ENCODE data around the gene COX7B2. TPM values are rescaled to one million over a fixed set of nuclear protein-coding genes. Genes with fewer than 3 reads are reported as not detected.

Gene COX7B2
- total and polyA plus RNA-seq, 4 donors = not detected

DNA sequence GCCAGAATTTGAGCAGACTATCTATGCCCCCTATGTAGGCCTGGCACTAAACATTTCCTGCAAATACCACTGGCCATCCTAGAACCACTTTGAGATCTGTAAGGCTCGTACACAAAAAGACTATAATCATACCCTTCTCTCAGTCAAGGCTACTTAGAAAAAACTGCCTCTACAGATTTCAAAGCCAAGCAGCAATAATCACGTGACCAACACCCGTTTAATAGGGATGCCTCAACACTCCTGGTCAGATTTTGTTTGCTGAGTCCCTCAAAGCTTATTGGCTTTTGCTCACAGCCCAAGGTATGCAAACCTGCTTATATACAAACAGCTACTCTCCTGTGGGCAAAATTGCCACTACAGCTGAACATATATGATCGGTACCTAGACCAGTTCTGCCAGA is 897 bp downstream of the COX7B2 start:
- no peak for DNase-seq (ENCODE audit: low spot score)
- no peaks in the 10 kb centered on the region for H3K4me1 ChIP-seq (ENCODE audit: control insufficient read depth in 4 of 4, insufficient read depth in 4 of 4, low read length in 3 of 4)
- H3K9ac ChIP-seq (ENCODE audit: low read depth in 1 of 2, low read length in 2 of 2) = no peak overlapping the region
- H3K4me3 ChIP-seq (ENCODE audit: low read depth in 1 of 3, low read length in 3 of 3) = no peak overlapping the region
- H3K36me3 ChIP-seq (ENCODE audit: control insufficient read depth in 4 of 4, insufficient read depth in 3 of 4, low read depth in 1 of 4, low read length in 3 of 4) = no peaks in the 10 kb centered on the region
- 80% methylated on average over 4 of the region's 4 CpGs for WGBS
- H3K27ac ChIP-seq (ENCODE audit: low read depth in 1 of 2, low read length in 2 of 2) = no peak overlapping the region
- no peaks in the 10 kb centered on the region for H3K9me3 ChIP-seq (ENCODE audit: control insufficient read depth in 4 of 4, low read length in 3 of 4)
- no peak for TF ChIP-seq JUND (IDR thresholded peaks at IDR 0.05)
- no peak for TF ChIP-seq TAF1 (conservative IDR thresholded peaks at IDR 0.05)
- TF ChIP-seq FOXA2 (IDR thresholded peaks at IDR 0.05) = no peak
- no peak for TF ChIP-seq FOXA1 (IDR thresholded peaks at IDR 0.05)
- H3K27me3 ChIP-seq (ENCODE audit: control insufficient read depth in 4 of 4, insufficient read depth in 4 of 4, low read length in 3 of 4) = no peaks in the 10 kb centered on the region

DNA sequence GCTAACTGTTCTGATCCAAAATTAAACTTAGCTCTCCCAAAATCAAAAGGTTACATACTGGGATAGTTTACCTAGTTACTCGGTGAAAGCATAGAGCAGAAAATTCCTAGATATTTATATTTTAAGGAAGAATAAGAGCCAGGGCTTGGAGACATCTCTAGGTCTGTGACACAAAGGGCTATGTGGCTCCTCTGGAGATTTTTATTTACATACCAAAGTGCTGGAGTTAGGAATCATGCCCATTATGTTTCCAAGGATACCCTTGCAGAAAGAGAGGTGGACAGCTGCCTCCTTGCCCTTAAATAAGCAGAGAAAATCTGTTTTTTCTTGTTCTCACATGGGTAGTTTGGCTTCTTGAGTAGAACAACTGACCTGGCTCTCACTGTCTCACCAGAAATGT is 9.0 kb downstream of the COX7B2 start:
- Histone ChIP-seq H3K27me3 (ENCODE audit: control insufficient read depth in 4 of 4, insufficient read depth in 4 of 4, low read length in 3 of 4) (no peaks in the 10 kb centered on the region), H3K9me3 (ENCODE audit: control insufficient read depth in 4 of 4, low read length in 3 of 4) (no peaks in the 10 kb centered on the region), H3K4me1 (ENCODE audit: control insufficient read depth in 4 of 4, insufficient read depth in 4 of 4, low read length in 3 of 4) (no peaks in the 10 kb centered on the region), H3K9ac (ENCODE audit: low read depth in 1 of 2, low read length in 2 of 2) (no peak overlapping the region), H3K27ac (ENCODE audit: low read depth in 1 of 2, low read length in 2 of 2) (no peak overlapping the region), H3K4me3 (ENCODE audit: low read depth in 1 of 3, low read length in 3 of 3) (no peak overlapping the region), H3K36me3 (ENCODE audit: control insufficient read depth in 4 of 4, insufficient read depth in 3 of 4, low read depth in 1 of 4, low read length in 3 of 4) (no peaks in the 10 kb centered on the region)
- no peak for TF ChIP-seq YY1 (IDR thresholded peaks at IDR 0.05)
- no peak for TF ChIP-seq FOXA1 (IDR thresholded peaks at IDR 0.05)
- no peak for TF ChIP-seq ATF3 (IDR thresholded peaks at IDR 0.05)
- no peak for TF ChIP-seq EGR1 (IDR thresholded peaks at IDR 0.05; ENCODE audit: low read depth in 2 of 2)
- no peak for TF ChIP-seq MAX (IDR thresholded peaks at IDR 0.05)
- no peak for TF ChIP-seq RAD21 (IDR thresholded peaks at IDR 0.05)
- TF ChIP-seq HNF4G (IDR thresholded peaks at IDR 0.05) = no peak
- TF ChIP-seq TAF1 (conservative IDR thresholded peaks at IDR 0.05) = no peak
- TF ChIP-seq JUND (IDR thresholded peaks at IDR 0.05) = no peak
- no peak for TF ChIP-seq NR2F2 (IDR thresholded peaks at IDR 0.05)
- TF ChIP-seq CTCF (IDR thresholded peaks at IDR 0.05; ENCODE audit: low read depth, low read length, missing input control) = no peak
- TF ChIP-seq ZBTB33 (IDR thresholded peaks at IDR 0.05) = no peak
- no peak for DNase-seq (ENCODE audit: low spot score)
- WGBS = 79% methylated on average over 1 of the region's 1 CpG

DNA sequence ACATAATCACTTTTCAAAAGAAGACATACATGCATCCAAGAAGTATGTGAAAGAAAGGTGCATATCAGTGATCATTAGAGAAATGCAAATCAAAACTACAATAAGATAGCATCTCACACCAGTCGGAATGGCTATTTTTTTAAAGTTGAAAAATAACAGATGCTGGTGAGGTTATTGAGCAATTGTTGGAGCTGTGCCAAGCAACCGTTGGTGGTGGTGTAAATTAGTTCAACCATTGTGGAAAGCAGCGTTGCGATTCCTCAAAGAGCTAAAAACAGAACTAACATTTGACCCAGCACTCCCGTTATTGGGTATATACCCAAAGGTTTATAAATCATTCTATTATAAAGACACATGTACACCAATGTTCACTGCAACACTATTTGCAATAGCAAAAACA is 14.2 kb downstream of the COX7B2 start:
- Histone ChIP-seq H3K9me3 (ENCODE audit: control insufficient read depth in 4 of 4, low read length in 3 of 4) (no peaks in the 10 kb centered on the region), H3K4me3 (ENCODE audit: low read depth in 1 of 3, low read length in 3 of 3) (no peak overlapping the region), H3K27ac (ENCODE audit: low read depth in 1 of 2, low read length in 2 of 2) (no peak overlapping the region), H3K9ac (ENCODE audit: low read depth in 1 of 2, low read length in 2 of 2) (no peak overlapping the region), H3K27me3 (ENCODE audit: control insufficient read depth in 4 of 4, insufficient read depth in 4 of 4, low read length in 3 of 4) (no peaks in the 10 kb centered on the region), H3K4me1 (ENCODE audit: control insufficient read depth in 4 of 4, insufficient read depth in 4 of 4, low read length in 3 of 4) (no peaks in the 10 kb centered on the region), H3K36me3 (ENCODE audit: control insufficient read depth in 4 of 4, insufficient read depth in 3 of 4, low read depth in 1 of 4, low read length in 3 of 4) (no peaks in the 10 kb centered on the region)
- WGBS = 29% methylated on average over 5 of the region's 5 CpGs
- TF ChIP-seq TAF1 (conservative IDR thresholded peaks at IDR 0.05) (no peak), ZBTB33 (IDR thresholded peaks at IDR 0.05) (no peak), RAD21 (IDR thresholded peaks at IDR 0.05) (no peak), SP1 (IDR thresholded peaks at IDR 0.05) (no peak), ATF3 (IDR thresholded peaks at IDR 0.05) (no peak)
- DNase-seq (ENCODE audit: low spot score) = no peak

Measured in liver (tissue), 9 donors.